HCT116 (cell line): Measurements from ENCODE around the gene GNPTAB. TPM values are rescaled to one million over a fixed set of nuclear protein-coding genes. Genes with fewer than 3 reads are reported as not detected.

Source experiments
- ATAC-seq: fragments of 200-7000 bp; cut with Tn5 transposase; 2 replicates; pipeline ENCODE4 v1.9.1; 2020; ENCODE audit warnings: mild to moderate bottlenecking, moderate library complexity
- BruUV-seq: library from RNA; stranded (reverse); fragments of 400-500 nt; replicated peaks from 2 replicates; lab custom pipeline; 2021; lab: Mats Ljungman, UMichigan
- CTCF ChIA-PET: fragments of 300-600 bp; sonication (Branson Sonifier 250); formaldehyde crosslinking; loops from one replicate; lab custom pipeline; 2021; ENCODE audit warnings: antibody characterized with exemption; lab: Charles Lee
- POLR2A ChIA-PET: fragments of 300-600, 350-600 bp; sonication (Branson Sonifier 250); formaldehyde crosslinking; loops from one replicate; lab custom pipeline; 2021; ENCODE audit warnings: antibody characterized with exemption; lab: Charles Lee
- RAD21 ChIA-PET, 2 experiments: fragments of 300-600 bp; sonication (Branson Sonifier 250); formaldehyde crosslinking; loops; one replicate each; lab custom pipeline; 2023; ENCODE audit warnings: low total read pairs in 2 of 2; ENCODE audit not compliant: uncharacterized antibody in 2 of 2, unreplicated experiment in 2 of 2, low non-redundant PET in 1 of 2; lab: Charles Lee
- DNase-seq: peaks from one replicate; pipeline ENCODE4 v3.0.0-alpha.2; 2010; ENCODE audit warnings: low read depth, low spot score
- H2AFZ ChIP-seq: fragments of 200-600 bp; shearing (Covaris generic), sonication (generic); 2 replicates; pipeline ENCODE4 v1.6.1; 2017; ENCODE audit warnings: low read depth, mixed run types, mixed read lengths, antibody characterized with exemption, low read length; ENCODE audit not compliant: poor library complexity, severe bottlenecking
- H3K27ac ChIP-seq: 2 replicates; pipeline ENCODE4 v1.5.1; 2012; ENCODE audit warnings: low read depth, low read length
- H3K27me3 ChIP-seq: fragments of 200-600 bp; sonication (generic); 2 replicates; pipeline ENCODE4 v1.6.1; 2016; ENCODE audit warnings: mixed run types, low read length, mixed read lengths; ENCODE audit not compliant: insufficient read depth
- H3K36me3 ChIP-seq, 2 experiments: fragments of 200-500 bp in 1 of 2; fragments of 200-600 bp in 1 of 2; sonication (Bioruptor generic) in 1 of 2; sonication (generic) in 1 of 2; 2 replicates each; pipeline versions ENCODE4 v1.5.1 to v1.6.1; 2014 to 2016; ENCODE audit warnings: low read length in 2 of 2, inconsistent platforms in 1 of 2, mixed read lengths in 1 of 2, mixed run types in 1 of 2; ENCODE audit not compliant: insufficient read depth in 2 of 2, control insufficient read depth in 1 of 2
- H3K4me1 ChIP-seq, 2 experiments: fragments of 200-600 bp in 1 of 2; sonication (generic) in 1 of 2; 2 replicates each; pipeline versions ENCODE4 v1.5.1 to v1.6.1; 2012 to 2017; ENCODE audit warnings: low read length in 2 of 2, inconsistent platforms in 1 of 2, mild to moderate bottlenecking in 1 of 2, mixed read lengths in 1 of 2, mixed run types in 1 of 2, moderate library complexity in 1 of 2; ENCODE audit not compliant: insufficient read depth in 2 of 2, control insufficient read depth in 1 of 2
- H3K4me2 ChIP-seq: fragments of 200-600 bp; sonication (generic); 2 replicates; pipeline ENCODE4 v1.6.1; 2017; ENCODE audit warnings: mixed run types, low read length, mixed read lengths
- H3K4me3 ChIP-seq, 2 experiments: fragments of 200-600 bp in 1 of 2; sonication (generic) in 1 of 2; replicated peaks in 1 of 2; 2 replicates each; pipeline ENCODE4 v1.5.1; 2011 to 2016; ENCODE audit warnings: low read length in 2 of 2, control low read depth in 1 of 2, low read depth in 1 of 2, mild to moderate bottlenecking in 1 of 2, mixed read lengths in 1 of 2, mixed run types in 1 of 2
- H3K79me2 ChIP-seq: fragments of 200-600 bp; sonication (generic); 2 replicates; pipeline ENCODE4 v1.6.1; 2017; ENCODE audit warnings: mild to moderate bottlenecking, mixed run types, low read length, moderate library complexity, mixed read lengths; ENCODE audit not compliant: insufficient read depth
- H3K9ac ChIP-seq: fragments of 200-600 bp; sonication (generic); 2 replicates; pipeline ENCODE4 v1.6.1; 2016; ENCODE audit warnings: low read length, mixed read lengths
- H3K9me2 ChIP-seq: fragments of 200-600 bp; sonication (generic), shearing (Covaris generic); 2 replicates; pipeline ENCODE4 v1.6.1; 2017; ENCODE audit warnings: mixed run types, mild to moderate bottlenecking, moderate library complexity; ENCODE audit not compliant: insufficient read depth
- H3K9me3 ChIP-seq, 2 experiments: fragments of 200-500 bp in 1 of 2; fragments of 200-600 bp in 1 of 2; sonication (Bioruptor generic) in 1 of 2; sonication (generic) in 1 of 2; 2 replicates each; pipeline ENCODE4 v1.6.1; 2014 to 2017; ENCODE audit warnings: low read length in 2 of 2, mixed read lengths in 2 of 2, inconsistent platforms in 1 of 2, low read depth in 1 of 2, mild to moderate bottlenecking in 1 of 2, mixed run types in 1 of 2, moderate library complexity in 1 of 2; ENCODE audit not compliant: control insufficient read depth in 1 of 2, insufficient read depth in 1 of 2
- H4K20me1 ChIP-seq: fragments of 200-600 bp; sonication (generic), shearing (Covaris generic); 2 replicates; pipeline ENCODE4 v1.6.1; 2017; ENCODE audit warnings: mixed run types, mild to moderate bottlenecking, moderate library complexity; ENCODE audit not compliant: insufficient read depth
- CTCF ChIP-seq, 3 experiments: fragments of 200-600 bp in 1 of 3; sonication (generic) in 1 of 3; IDR thresholded peaks in 2 of 3; conservative IDR thresholded peaks in 1 of 3; 2 replicates each; pipeline ENCODE4 v1.5.1; 2012 to 2017; ENCODE audit warnings: low read depth in 2 of 3, low read length in 2 of 3, antibody characterized with exemption in 1 of 3, borderline replicate concordance in 1 of 3, control low read depth in 1 of 3, mild to moderate bottlenecking in 1 of 3, mixed read lengths in 1 of 3, mixed run types in 1 of 3, moderate library complexity in 1 of 3; ENCODE audit not compliant: insufficient read depth in 1 of 3
- EGR1 ChIP-seq: IDR thresholded peaks from 2 replicates; pipeline ENCODE4 v1.6.1; 2012; ENCODE audit warnings: low read depth
- JUND ChIP-seq: IDR thresholded peaks from 2 replicates; pipeline ENCODE4 v1.6.1; 2012
- RAD21 ChIP-seq: IDR thresholded peaks from 2 replicates; pipeline ENCODE4 v1.6.1; 2012; ENCODE audit warnings: low read depth, mild to moderate bottlenecking
- SIN3A ChIP-seq: IDR thresholded peaks from 2 replicates; pipeline ENCODE4 v1.6.1; 2012; ENCODE audit warnings: low read depth
- ZFX ChIP-seq: fragments of 450-650 bp; IDR thresholded peaks from 2 replicates; pipeline ENCODE4 v1.6.1; 2017
- intact Hi-C: fragments of 100-400 bp; cut with micrococcal nuclease; formaldehyde crosslinking; loops from 2 replicates; pipeline ENCODE4 v1.10.0; 2022
- total RNA-seq: library from RNA; stranded (reverse); gene quantifications from one replicate; pipeline ENCODE4 v1.2.1, GENCODE V29; 2021; ENCODE audit not compliant: unreplicated experiment

Gene GNPTAB
- total RNA-seq, 1 experiment from 2014 or later: 41.4 TPM

GRCh38 chr12:101823891-101824290 is 6.9 kb downstream of the GNPTAB start:
- Histone ChIP-seq H4K20me1 (no peaks in the 10 kb centered on the region), H2AFZ (no peak overlapping the region), H3K27me3 (no peaks in the 10 kb centered on the region), H3K9ac (no peak overlapping the region), H3K4me1 (peaks cover 0 to 7% of the 10 kb centered on the region in 2 experiments; a peak in 3 of 4 replicates), H3K9me3 (no peaks in the 10 kb centered on the region), H3K36me3 (no peaks in the 10 kb centered on the region), H3K79me2 (peaks cover 32% of the 10 kb centered on the region), H3K27ac (no peak overlapping the region), H3K4me2 (peak overlapping the region; percentile 22; the same call in 1 of the 2 replicates), H3K4me3 (no peak overlapping the region), H3K9me2 (no peaks in the 10 kb centered on the region)
- TF ChIP-seq CTCF (IDR thresholded peaks at IDR 0.05 in 2 of 3, conservative IDR thresholded peaks at IDR 0.05 in 1 of 3; ENCODE audit: borderline replicate concordance in 1 of 3, insufficient read depth in 1 of 3, low read depth in 2 of 3, low read length in 2 of 3): peak in 2 of 3 experiments; percentile 44 to 47; a peak in 4 of 6 replicates
- TF ChIP-seq SIN3A: no peak
- BruUV-seq: no TSS peak
- ChIA-PET POLR2A (no interaction called here), CTCF (interaction anchor here (0.6 to 1.2 kb wide), 3 partner anchors 44 to 142 kb away, joined by 3 read pairs; no protein-coding TSS in a partner anchor), RAD21 (no interaction called here)
- DNase-seq: peak; percentile 33
- intact Hi-C loops: no loop called here
- peak; percentile 96 for ATAC-seq

DNA sequence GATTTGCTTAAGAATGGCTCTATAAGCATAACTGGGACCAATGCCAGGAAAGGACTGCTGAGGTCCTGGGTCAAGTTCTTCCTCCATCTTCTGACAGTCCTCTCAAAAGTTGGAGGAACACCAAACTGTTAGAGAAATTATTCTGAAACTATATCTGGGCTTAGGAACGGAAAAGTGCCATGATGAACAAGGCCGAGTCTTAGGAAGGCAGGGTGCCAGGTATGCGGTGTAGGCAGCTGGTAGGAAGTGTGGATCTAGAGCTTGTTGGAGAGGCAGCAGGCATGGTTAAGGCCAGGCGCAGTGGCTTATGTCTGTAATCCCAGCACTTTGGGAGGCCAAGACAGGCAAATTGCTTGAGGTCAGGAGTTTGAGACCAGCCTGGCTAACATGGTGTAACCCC is 7.7 kb downstream of the GNPTAB start:
- Histone ChIP-seq H3K27me3 (no peaks in the 10 kb centered on the region), H3K27ac (no peak overlapping the region), H3K9me2 (no peaks in the 10 kb centered on the region), H3K4me2 (no peak overlapping the region), H3K9ac (no peak overlapping the region), H2AFZ (no peak overlapping the region), H3K9me3 (no peaks in the 10 kb centered on the region), H3K79me2 (peaks cover 28% of the 10 kb centered on the region), H4K20me1 (no peaks in the 10 kb centered on the region), H3K36me3 (no peaks in the 10 kb centered on the region), H3K4me1 (peaks cover 0 to 7% of the 10 kb centered on the region in 2 experiments; a peak in 3 of 4 replicates), H3K4me3 (no peak overlapping the region)
- TF ChIP-seq JUND: no peak
- TF ChIP-seq EGR1: no peak
- no peak for TF ChIP-seq ZFX
- no peak for TF ChIP-seq RAD21
- no peak for DNase-seq
- ChIA-PET RAD21 (no interaction called here), POLR2A (no interaction called here), CTCF (no interaction called here)
- no TSS peak for BruUV-seq
- intact Hi-C loops: no loop called here
- ATAC-seq: no peak
